Neutrophil (primary cell): ENCODE measurements around the gene IRF2BPL.

Experiments
- H3K27ac ChIP-seq: fragments of 200-600 bp; sonication (generic); 2 replicates; pipeline ENCODE4 v1.5.1; 2016; ENCODE audit warnings: mild to moderate bottlenecking, moderate library complexity
- H3K27me3 ChIP-seq: fragments of 200-600 bp; sonication (generic); 2 replicates; pipeline ENCODE4 v1.6.0; 2016; ENCODE audit warnings: mild to moderate bottlenecking
- H3K36me3 ChIP-seq: fragments of 200-600 bp; sonication (generic); 2 replicates; pipeline ENCODE4 v1.5.1; 2017
- H3K4me1 ChIP-seq, 2 experiments: fragments of 200-600 bp in 1 of 2; sonication (generic) in 1 of 2; 1 replicate in 1 of 2; 2 replicates in 1 of 2; pipeline versions ENCODE4 v1.5.1 to v1.6.1; 2013 to 2016; ENCODE audit warnings: low read depth in 1 of 2, low read length in 1 of 2, mild to moderate bottlenecking in 1 of 2, moderate library complexity in 1 of 2; ENCODE audit not compliant: control insufficient read depth in 1 of 2, insufficient read depth in 1 of 2
- H3K4me3 ChIP-seq, 2 experiments: fragments of 200-600 bp in 1 of 2; sonication (generic) in 1 of 2; 1 replicate in 1 of 2; 2 replicates in 1 of 2; pipeline ENCODE4 v1.5.1; 2013 to 2016; ENCODE audit warnings: low read depth in 1 of 2, low read length in 1 of 2, mild to moderate bottlenecking in 1 of 2, moderate library complexity in 1 of 2
- H3K9me3 ChIP-seq: fragments of 200-600 bp; sonication (generic); 2 replicates; pipeline ENCODE4 v1.5.1; 2016
- CTCF ChIP-seq: fragments of 200-600 bp; sonication (generic); IDR thresholded peaks from 2 replicates; pipeline ENCODE4 v1.5.1; 2016; ENCODE audit warnings: antibody characterized with exemption

The IRF2BPL gene

GRCh38 chr14:77003960-77004710, 24.4 kb downstream of the IRF2BPL start:
- no peak overlapping the region for H3K4me3 ChIP-seq
- H3K27me3 ChIP-seq: no peaks in the 10 kb centered on the region
- no peak overlapping the region for H3K27ac ChIP-seq
- TF ChIP-seq CTCF: no peak
- no peaks in the 10 kb centered on the region for H3K36me3 ChIP-seq
- no peaks in the 10 kb centered on the region for H3K9me3 ChIP-seq
- H3K4me1 ChIP-seq: peaks cover 6 to 8% of the 10 kb centered on the region in 2 experiments

GRCh38 chr14:77002889-77003288, 25.6 kb downstream of the IRF2BPL start:
- Histone ChIP-seq H3K9me3 (no peaks in the 10 kb centered on the region), H3K27me3 (no peaks in the 10 kb centered on the region), H3K27ac (no peak overlapping the region), H3K36me3 (no peaks in the 10 kb centered on the region), H3K4me3 (no peak overlapping the region), H3K4me1 (peaks cover 6 to 8% of the 10 kb centered on the region in 2 experiments)
- TF ChIP-seq CTCF: no peak

- Histone ChIP-seq H3K9me3 (no peaks in the 10 kb centered on the region), H3K4me1 (peaks cover 6 to 8% of the 10 kb centered on the region in 2 experiments), H3K27me3 (no peaks in the 10 kb centered on the region), H3K27ac (no peak overlapping the region), H3K4me3 (no peak overlapping the region), H3K36me3 (no peaks in the 10 kb centered on the region)
- TF ChIP-seq CTCF: no peak
These were observed 26.2 kb downstream of the IRF2BPL start for GRCh38 chr14:77002335-77002734.

GRCh38 chr14:77000340-77001270, 27.9 kb downstream of the IRF2BPL start:
- no peak for TF ChIP-seq CTCF
- H3K4me3 ChIP-seq: no peak overlapping the region
- no peaks in the 10 kb centered on the region for H3K9me3 ChIP-seq
- H3K36me3 ChIP-seq: no peaks in the 10 kb centered on the region
- H3K27me3 ChIP-seq: no peaks in the 10 kb centered on the region
- H3K4me1 ChIP-seq: peaks cover 6 to 8% of the 10 kb centered on the region in 2 experiments
- no peak overlapping the region for H3K27ac ChIP-seq

- no peak for TF ChIP-seq CTCF
- Histone ChIP-seq H3K4me1 (peaks cover 6 to 8% of the 10 kb centered on the region in 2 experiments), H3K9me3 (no peaks in the 10 kb centered on the region), H3K4me3 (no peak overlapping the region), H3K36me3 (no peaks in the 10 kb centered on the region), H3K27me3 (no peaks in the 10 kb centered on the region), H3K27ac (no peak overlapping the region)
These were observed 29.6 kb downstream of the IRF2BPL start for GRCh38 chr14:76998910-76999309.
